ENCODE measurements around the gene LRRC42. TPM values are rescaled to one million over a fixed set of nuclear protein-coding genes. Genes with fewer than 3 reads are reported as not detected.
A peak's percentile ranks its signal among the peaks of the same experiment; 100 is the strongest.

Gene LRRC42
- total RNA-seq, 2 donors from 2014 or later = 14.2 to 17.9 TPM

- intact Hi-C loops (cut with DNase I) = no loop called here
- no peak for DNase-seq (ENCODE audit: low spot score)
Measured at GRCh38 chr1:53936430-53936829, 9.7 kb upstream of the LRRC42 start.

GRCh38 chr1:53938136-53938830 lies 7.9 kb upstream of the LRRC42 start:
- DNase-seq (ENCODE audit: low spot score) = no peak
- intact Hi-C loops (cut with DNase I) = no loop called here

- DNase-seq (ENCODE audit: low spot score) = no peak
- intact Hi-C loops (cut with DNase I) = loop anchor here in 1 of 2 donors (2.0 kb wide), 1 partner anchor 26 kb away; no protein-coding TSS in a partner anchor
Measured at GRCh38 chr1:53942127-53942957, 3.8 kb upstream of the LRRC42 start.

- intact Hi-C loops (cut with DNase I) = loop anchor here in 1 of 2 donors (2.0 kb wide), 1 partner anchor 26 kb away; no protein-coding TSS in a partner anchor
- no peak for DNase-seq (ENCODE audit: low spot score)
Measured at GRCh38 chr1:53943090-53943489, 3.1 kb upstream of the LRRC42 start.

- no peak for DNase-seq (ENCODE audit: low spot score)
- intact Hi-C loops (cut with DNase I) = loop anchor here in 1 of 2 donors (2.0 kb wide), 1 partner anchor 27 kb away; no protein-coding TSS in a partner anchor
Measured at GRCh38 chr1:53943490-53944043, 2.6 kb upstream of the LRRC42 start.

GRCh38 chr1:53944469-53945182 lies 1.5 kb upstream of the LRRC42 start:
- intact Hi-C loops (cut with DNase I) = loop anchor here (5.0 kb wide), 2 partner anchors 57 to 67 kb away; partner anchors contain the start of gene YIPF1 (in 1 of the 2)
- no peak for DNase-seq (ENCODE audit: low spot score)

- DNase-seq (ENCODE audit: low spot score) = no peak
- intact Hi-C loops (cut with DNase I) = loop anchor here (5.0 kb wide), 2 partner anchors 58 to 68 kb away; partner anchors contain the start of gene YIPF1 (in 1 of the 2)
Measured at GRCh38 chr1:53945183-53945432, 1.0 kb upstream of the LRRC42 start.

- peak; percentile 99 for DNase-seq (ENCODE audit: low spot score)
- intact Hi-C loops (cut with DNase I) = loop anchor here (5.0 kb wide), 2 partner anchors 58 to 68 kb away; partner anchors contain the start of gene YIPF1 (in 1 of the 2)
Measured at GRCh38 chr1:53945433-53946251, 508 bp upstream of the LRRC42 start, which contains the start of gene IFT25. Gene IFT25 (minus strand): TSS chr1:53945699. CDS start chr1:53940082, 5,617 bp downstream.

- no peak for DNase-seq (ENCODE audit: low spot score)
- intact Hi-C loops (cut with DNase I) = loop anchor here (5.0 kb wide), 2 partner anchors 60 to 70 kb away; partner anchors contain the start of gene YIPF1 (in 1 of the 2)
Measured at GRCh38 chr1:53947172-53947907, 1.2 kb downstream of the LRRC42 start.

- intact Hi-C loops (cut with DNase I) = loop anchor here (5.0 kb wide), 2 partner anchors 61 to 71 kb away; partner anchors contain the start of gene YIPF1 (in 1 of the 2)
- no peak for DNase-seq (ENCODE audit: low spot score)
Measured at GRCh38 chr1:53948291-53948690, 2.1 kb downstream of the LRRC42 start.

GRCh38 chr1:53949023-53949990 lies 3.2 kb downstream of the LRRC42 start:
- DNase-seq (ENCODE audit: low spot score) = no peak
- intact Hi-C loops (cut with DNase I) = loop anchor here (5.0 kb wide), 2 partner anchors 62 to 72 kb away; partner anchors contain the start of gene YIPF1 (in 1 of the 2)

- DNase-seq (ENCODE audit: low spot score) = no peak
- intact Hi-C loops (cut with DNase I) = no loop called here
Measured at GRCh38 chr1:53951697-53952096, 5.5 kb downstream of the LRRC42 start.

- intact Hi-C loops (cut with DNase I) = no loop called here
- DNase-seq (ENCODE audit: low spot score) = no peak
Measured at GRCh38 chr1:53954128-53954527, 8.0 kb downstream of the LRRC42 start.

GRCh38 chr1:53956308-53957168 lies 10.4 kb downstream of the LRRC42 start:
- DNase-seq (ENCODE audit: low spot score) = no peak
- intact Hi-C loops (cut with DNase I) = no loop called here

- intact Hi-C loops (cut with DNase I) = no loop called here
- no peak for DNase-seq (ENCODE audit: low spot score)
Measured at GRCh38 chr1:53957194-53957818, 11.2 kb downstream of the LRRC42 start.

Measured in posterior vena cava (tissue), 2 donors.